ENCODE results near the gene PTH. TPM values are rescaled to one million over a fixed set of nuclear protein-coding genes. Genes with fewer than 3 reads are reported as not detected.

The PTH gene
- total RNA-seq, 4 donors from 2014 or later, result not detected

DNA sequence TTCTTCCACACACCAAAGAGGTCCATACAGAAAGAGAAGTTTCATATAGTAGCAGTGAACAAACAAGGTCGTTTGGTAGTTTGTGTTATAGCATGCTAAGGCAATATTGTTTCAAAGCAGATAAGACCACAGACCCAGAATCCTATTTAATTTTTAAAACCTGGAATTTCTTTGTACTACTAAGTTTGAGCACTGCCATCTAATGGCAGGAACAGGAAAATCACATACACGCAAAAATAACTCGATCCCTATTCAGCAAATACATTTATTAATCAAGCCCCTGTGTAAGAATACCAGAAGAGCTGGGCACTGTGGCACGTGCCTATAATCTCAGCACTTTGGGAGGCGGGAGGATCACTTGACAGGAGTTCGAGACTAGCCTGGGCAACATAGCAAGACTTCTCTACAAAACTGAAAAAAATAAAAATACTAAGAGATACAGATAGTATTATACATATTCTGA lies 29.9 kb downstream of the PTH start:
- Histone ChIP-seq H3K4me1 (peaks cover 13% of the 10 kb centered on the region in 2 donors), H3K36me3 (no peaks in the 10 kb centered on the region), H3K27ac (no peak overlapping the region), H3K9me3 (no peaks in the 10 kb centered on the region), H3K4me3 (no peak overlapping the region), H3K27me3 (peaks cover 0 to 5% (median 0%) of the 10 kb centered on the region in 3 donors)
- in situ Hi-C loops (cut with MboI; ENCODE audit: low sequenced_read_pairs in 4 of 4) (no loop called here), intact Hi-C loops (cut with DNase I; ENCODE audit: low total_unique reads) (loop anchor here (2.0 kb wide), 1 partner anchor 255 kb away; no protein-coding TSS in a partner anchor)
- DNase-seq (no peak), ATAC-seq (no peak)
- TF ChIP-seq POLR2A (IDR thresholded peaks at IDR 0.05), result no peak
- TF ChIP-seq, protein P1, sequence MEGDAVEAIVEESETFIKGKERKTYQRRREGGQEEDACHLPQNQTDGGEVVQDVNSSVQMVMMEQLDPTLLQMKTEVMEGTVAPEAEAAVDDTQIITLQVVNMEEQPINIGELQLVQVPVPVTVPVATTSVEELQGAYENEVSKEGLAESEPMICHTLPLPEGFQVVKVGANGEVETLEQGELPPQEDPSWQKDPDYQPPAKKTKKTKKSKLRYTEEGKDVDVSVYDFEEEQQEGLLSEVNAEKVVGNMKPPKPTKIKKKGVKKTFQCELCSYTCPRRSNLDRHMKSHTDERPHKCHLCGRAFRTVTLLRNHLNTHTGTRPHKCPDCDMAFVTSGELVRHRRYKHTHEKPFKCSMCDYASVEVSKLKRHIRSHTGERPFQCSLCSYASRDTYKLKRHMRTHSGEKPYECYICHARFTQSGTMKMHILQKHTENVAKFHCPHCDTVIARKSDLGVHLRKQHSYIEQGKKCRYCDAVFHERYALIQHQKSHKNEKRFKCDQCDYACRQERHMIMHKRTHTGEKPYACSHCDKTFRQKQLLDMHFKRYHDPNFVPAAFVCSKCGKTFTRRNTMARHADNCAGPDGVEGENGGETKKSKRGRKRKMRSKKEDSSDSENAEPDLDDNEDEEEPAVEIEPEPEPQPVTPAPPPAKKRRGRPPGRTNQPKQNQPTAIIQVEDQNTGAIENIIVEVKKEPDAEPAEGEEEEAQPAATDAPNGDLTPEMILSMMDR (IDR thresholded peaks at IDR 0.05 in 4 of 5, conservative IDR thresholded peaks at IDR 0.05 in 1 of 5), result peak in 3 of 5 experiments; percentile 10 to 60 (median 54)

DNA sequence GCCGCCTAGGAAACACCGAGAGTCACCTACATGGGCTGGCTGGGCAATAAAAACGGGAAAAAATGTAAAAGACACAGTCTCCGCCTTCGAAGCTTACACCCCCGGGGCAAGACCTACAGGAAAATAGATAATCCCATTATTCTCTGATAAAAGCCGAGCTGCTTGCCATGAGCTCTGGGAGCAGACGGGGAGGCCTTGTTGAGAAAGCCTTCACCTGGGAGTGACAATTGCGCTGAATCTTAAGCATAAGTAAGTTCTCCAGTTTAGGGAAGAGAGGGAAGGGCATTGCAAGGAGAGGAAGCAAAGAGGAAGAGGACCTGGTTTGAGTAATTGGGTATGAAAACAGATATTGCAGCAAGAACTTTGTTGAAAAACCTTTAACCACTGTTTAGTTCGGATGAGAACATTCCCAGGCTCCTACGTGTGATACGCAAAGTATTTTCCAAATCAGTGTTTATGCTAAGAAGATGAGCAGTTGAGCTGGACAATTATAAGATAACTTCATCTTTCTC lies 32.0 kb downstream of the PTH start:
- H3K4me3 ChIP-seq, result peak overlapping the region; percentile 76 to 99 (median 95)
- H3K27me3 ChIP-seq, result no peaks in the 10 kb centered on the region
- intact Hi-C loops (cut with DNase I; ENCODE audit: low total_unique reads), result loop anchor here (2.0 kb wide), 1 partner anchor 253 kb away; no protein-coding TSS in a partner anchor
- in situ Hi-C loops (cut with MboI; ENCODE audit: low sequenced_read_pairs in 4 of 4), result no loop called here
- peak overlapping the region; percentile 84 to 94 (median 86) for H3K27ac ChIP-seq
- no peak for TF ChIP-seq POLR2A (IDR thresholded peaks at IDR 0.05)
- TF ChIP-seq, protein P1 (IDR thresholded peaks at IDR 0.05 in 4 of 5, conservative IDR thresholded peaks at IDR 0.05 in 1 of 5), result no peak
- peaks cover 13% of the 10 kb centered on the region in 2 donors for H3K4me1 ChIP-seq
- H3K9me3 ChIP-seq, result no peaks in the 10 kb centered on the region
- ATAC-seq (no peak), DNase-seq (no peak)
- H3K36me3 ChIP-seq, result no peaks in the 10 kb centered on the region

DNA sequence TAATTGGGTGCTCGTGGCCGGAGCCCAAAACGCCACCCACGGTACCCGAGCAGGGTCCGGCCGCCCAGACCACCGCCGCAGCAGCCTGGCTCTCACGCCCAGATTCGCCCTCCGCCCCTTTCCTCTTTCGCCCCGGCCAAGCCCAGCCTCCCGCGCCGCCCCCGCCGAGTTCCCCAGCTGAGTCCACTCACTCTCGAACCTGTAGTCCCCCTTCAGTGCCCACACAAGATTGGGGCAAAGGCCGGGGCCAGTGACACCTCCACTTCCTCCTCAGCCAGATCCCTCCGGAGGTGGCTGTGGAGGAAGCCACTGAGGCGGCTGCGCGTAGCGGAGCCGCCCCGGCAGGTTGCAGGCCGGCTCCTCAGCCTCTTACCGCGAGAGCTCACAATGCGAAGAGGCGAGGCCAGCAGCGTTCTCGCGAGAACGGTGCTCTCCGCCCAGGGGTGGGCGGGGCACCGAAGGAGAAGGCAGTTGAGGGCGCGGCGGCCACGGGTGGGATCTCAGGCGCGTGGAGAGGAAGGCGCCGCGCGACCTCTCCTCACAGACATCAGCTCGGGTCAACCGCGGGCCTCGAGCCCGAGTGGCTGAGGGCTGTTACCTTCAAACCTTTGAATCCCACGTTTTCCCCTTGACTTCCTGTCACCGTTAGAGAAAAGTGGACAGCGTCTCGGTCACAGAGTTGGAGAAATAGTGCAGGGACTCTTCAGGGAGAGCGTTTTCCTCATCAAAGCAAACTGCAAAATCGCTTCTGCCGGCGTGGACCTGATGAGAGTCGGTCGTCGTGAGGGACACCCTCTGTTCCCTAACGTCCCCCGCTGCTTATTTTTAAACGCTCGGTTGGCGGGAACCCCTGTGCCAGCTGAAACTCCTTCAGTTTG lies 32.7 kb downstream of the PTH start, which contains the start of gene BTBD10:
TSS of gene BTBD10 (minus strand) at position 322 of the 878 bp plus-strand sequence. CDS start 18,098 bp downstream, outside the sequence.
- no peaks in the 10 kb centered on the region for H3K9me3 ChIP-seq
- DNase-seq (peak; percentile 81 to 90), ATAC-seq (peak; percentile 97 to 99)
- H3K36me3 ChIP-seq, result no peaks in the 10 kb centered on the region
- H3K27ac ChIP-seq, result peak within 1 kb of the TSS; percentile 84 to 94 (median 86)
- in situ Hi-C loops (cut with MboI; ENCODE audit: low sequenced_read_pairs in 4 of 4) (no loop called here), intact Hi-C loops (cut with DNase I; ENCODE audit: low total_unique reads) (no loop called here)
- H3K27me3 ChIP-seq, result no peaks in the 10 kb centered on the region
- H3K4me3 ChIP-seq, result peak within 1 kb of the TSS; percentile 76 to 99 (median 95)
- peak; percentile 64 to 71 for TF ChIP-seq POLR2A (IDR thresholded peaks at IDR 0.05)
- TF ChIP-seq, protein P1 (IDR thresholded peaks at IDR 0.05 in 4 of 5, conservative IDR thresholded peaks at IDR 0.05 in 1 of 5), result peak in 1 of 5 experiments; percentile 5
- peaks cover 13% of the 10 kb centered on the region in 2 donors for H3K4me1 ChIP-seq

DNA sequence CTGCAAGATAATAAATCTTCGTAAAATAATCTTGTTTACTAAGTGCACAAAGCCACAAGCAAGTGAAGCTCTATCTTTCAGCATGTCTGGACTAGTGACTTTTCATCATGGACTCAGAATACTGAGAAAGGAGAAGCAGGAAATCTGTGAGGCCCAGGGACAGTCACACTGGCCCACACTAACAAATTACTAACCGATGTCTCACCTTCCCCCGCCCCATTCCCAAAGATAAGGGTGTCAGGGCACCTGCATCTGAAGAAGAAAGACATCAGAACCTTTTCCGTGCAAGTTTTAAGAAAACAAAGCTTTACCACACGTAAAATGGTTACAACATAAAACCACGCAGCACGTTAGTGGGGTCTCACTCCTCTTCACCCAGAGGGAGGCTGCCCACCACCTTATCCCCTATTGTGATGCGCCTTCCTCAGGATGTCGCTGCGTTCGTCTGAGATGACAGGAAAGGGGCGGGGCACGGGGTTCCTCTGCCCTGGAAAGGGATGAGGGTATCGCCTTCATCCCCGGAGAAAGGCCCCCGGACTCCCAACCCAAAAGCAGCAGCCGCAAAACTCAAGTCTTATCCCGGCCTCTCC lies 33.4 kb downstream of the PTH start:
- DNase-seq, result peak in 1 of 2 donors; percentile 16
- TF ChIP-seq, protein P1 (IDR thresholded peaks at IDR 0.05 in 4 of 5, conservative IDR thresholded peaks at IDR 0.05 in 1 of 5), result no peak
- no peak for TF ChIP-seq POLR2A (IDR thresholded peaks at IDR 0.05)
- Histone ChIP-seq H3K4me1 (peaks cover 13% of the 10 kb centered on the region in 2 donors), H3K9me3 (no peaks in the 10 kb centered on the region), H3K27ac (peak overlapping the region; percentile 84 to 94 (median 86)), H3K36me3 (no peaks in the 10 kb centered on the region), H3K4me3 (peak overlapping the region; percentile 76 to 99 (median 95)), H3K27me3 (no peaks in the 10 kb centered on the region)
- ATAC-seq, result peak; percentile 50 to 57
- intact Hi-C loops (cut with DNase I; ENCODE audit: low total_unique reads), result no loop called here
- in situ Hi-C loops (cut with MboI; ENCODE audit: low sequenced_read_pairs in 4 of 4), result no loop called here
